Ovary (tissue), 3 donors: ENCODE results near the gene FILIP1L.

Source experiments
- CTCF ChIP-seq, 3 donors: fragments of 450-650 bp in 2 of 3; fragments of 200-600 bp in 1 of 3; IDR thresholded peaks; one replicate each; pipeline versions ENCODE4 v1.5.1 to v1.8.0; 2016 to 2022; ENCODE audit warnings: antibody characterized with exemption in 3 of 3, mild to moderate bottlenecking in 1 of 3
- EP300 ChIP-seq: sonication (generic); formaldehyde crosslinking; IDR thresholded peaks from one replicate; pipeline ENCODE4 v1.6.1; 2017; ENCODE audit warnings: antibody characterized with exemption
- donor health status: DM: no; HTN: no; CAD: no.

- TF ChIP-seq CTCF (IDR thresholded peaks at IDR 0.05) (no peak), EP300 (no peak)
Measured at GRCh38 chr3:100154171-100154570, 39.9 kb upstream of the FILIP1L start.
